Head of caudate nucleus (tissue), 42 donors: ENCODE results near the gene ERP44.

Experiments
- DNase-seq, 42 donors: peaks; one replicate each; pipeline versions ENCODE4 v3.0.0 to v3.0.0-alpha.2; 2020 to 2021; ENCODE audit warnings: mixed read lengths in 7 of 42
- intact Hi-C: fragments of 100-400 bp; cut with DNase I; formaldehyde crosslinking; loops from one replicate; pipeline ENCODE4 v1.15.0; 2022

ERP44 gene

DNA sequence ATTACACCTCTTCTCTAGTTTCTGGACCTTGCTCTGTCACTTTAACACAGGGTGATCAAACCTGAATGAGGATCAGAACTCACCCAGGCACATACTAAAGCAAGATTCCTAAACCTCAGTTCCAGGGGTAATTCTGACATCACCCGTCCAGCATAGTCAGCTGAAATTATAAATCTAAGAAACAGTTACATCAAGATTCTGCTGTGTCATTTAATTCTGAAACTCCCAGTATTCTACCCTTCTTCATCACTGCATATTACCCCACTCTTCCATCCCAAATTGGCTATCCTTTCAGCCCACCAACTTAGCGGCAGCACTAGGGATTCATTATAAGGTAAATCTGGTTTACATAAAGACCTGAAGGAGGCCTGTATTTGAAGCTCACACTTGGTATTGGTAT lies 128.3 kb downstream of the ERP44 start:
- no peak for DNase-seq
- intact Hi-C loops = no loop called here

DNA sequence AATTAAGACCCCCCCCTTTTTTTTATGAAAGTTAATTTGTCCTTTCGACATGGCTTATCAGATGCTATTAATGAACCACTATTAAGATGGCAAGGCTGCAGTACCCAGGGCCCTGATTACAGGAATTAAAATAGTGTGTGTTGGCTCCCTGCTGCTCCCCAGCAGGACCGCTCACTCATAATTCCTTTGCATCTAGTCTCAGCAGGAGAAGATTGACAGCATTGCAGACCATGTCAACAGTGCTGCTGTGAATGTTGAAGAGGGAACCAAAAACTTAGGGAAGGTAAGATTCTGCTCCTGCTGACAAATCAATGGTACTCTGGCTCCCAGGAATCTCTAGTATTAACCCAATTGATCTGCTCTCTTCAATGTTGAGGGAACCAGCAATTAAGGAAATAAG lies 131.3 kb downstream of the ERP44 start:
- no peak for DNase-seq
- intact Hi-C loops = no loop called here

DNA sequence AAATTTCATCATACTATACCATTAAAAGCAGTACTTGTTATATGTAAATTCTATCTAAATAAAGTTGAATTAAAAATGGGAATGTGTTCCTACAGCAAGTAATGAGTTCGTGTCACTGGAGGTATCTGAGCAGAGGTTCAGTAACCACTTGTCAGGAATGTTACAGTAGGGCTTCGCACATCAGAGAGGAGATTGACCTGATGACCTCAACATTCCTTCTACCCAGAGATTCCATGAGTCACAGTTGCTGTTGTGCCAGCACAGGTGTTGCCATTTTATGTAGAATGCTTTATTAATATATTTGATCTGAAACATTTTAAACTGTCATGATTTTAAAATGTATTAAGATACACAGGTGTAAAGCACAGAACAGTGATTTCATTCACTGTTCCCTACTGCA lies 132.1 kb downstream of the ERP44 start:
- intact Hi-C loops = no loop called here
- DNase-seq = no peak

DNA sequence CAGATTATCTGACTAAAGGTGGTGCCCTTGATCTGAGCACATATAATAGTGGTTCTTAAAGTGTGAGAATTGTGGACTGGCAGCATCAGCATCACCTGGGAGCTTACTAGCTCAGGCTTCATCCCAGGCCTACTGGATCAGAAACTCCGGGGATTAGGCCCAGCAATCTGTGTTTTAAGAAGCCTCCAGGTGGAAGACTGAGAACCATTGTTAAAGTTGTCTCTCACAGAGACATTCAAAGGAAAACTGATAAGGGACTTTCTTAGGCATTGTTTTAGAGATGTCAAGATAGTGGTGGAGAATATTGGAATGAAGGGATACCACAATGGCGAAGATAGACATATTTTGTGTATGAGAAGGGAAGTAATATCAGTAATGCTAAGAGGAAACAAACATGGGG lies 132.8 kb downstream of the ERP44 start:
- intact Hi-C loops = no loop called here
- DNase-seq = no peak

DNA sequence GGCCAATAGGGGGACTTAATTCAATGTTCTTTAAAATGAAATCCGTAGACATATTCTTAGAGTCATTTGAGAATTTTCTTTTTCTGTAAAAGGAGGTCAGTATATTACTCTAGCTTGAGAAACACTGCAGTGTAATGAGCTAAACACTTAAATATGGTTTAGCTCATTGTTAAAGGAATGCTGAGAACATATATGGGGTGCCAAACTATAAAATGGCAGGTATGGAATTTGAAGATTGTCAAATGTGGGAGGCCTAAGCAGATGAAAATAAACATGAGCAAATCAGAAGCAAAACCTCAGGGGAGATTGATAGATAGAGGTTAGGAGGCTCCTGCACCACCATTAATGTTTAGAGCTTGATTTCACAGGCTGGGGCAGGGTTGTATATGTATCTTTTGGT lies 134.5 kb downstream of the ERP44 start:
- no peak for DNase-seq
- intact Hi-C loops = no loop called here

DNA sequence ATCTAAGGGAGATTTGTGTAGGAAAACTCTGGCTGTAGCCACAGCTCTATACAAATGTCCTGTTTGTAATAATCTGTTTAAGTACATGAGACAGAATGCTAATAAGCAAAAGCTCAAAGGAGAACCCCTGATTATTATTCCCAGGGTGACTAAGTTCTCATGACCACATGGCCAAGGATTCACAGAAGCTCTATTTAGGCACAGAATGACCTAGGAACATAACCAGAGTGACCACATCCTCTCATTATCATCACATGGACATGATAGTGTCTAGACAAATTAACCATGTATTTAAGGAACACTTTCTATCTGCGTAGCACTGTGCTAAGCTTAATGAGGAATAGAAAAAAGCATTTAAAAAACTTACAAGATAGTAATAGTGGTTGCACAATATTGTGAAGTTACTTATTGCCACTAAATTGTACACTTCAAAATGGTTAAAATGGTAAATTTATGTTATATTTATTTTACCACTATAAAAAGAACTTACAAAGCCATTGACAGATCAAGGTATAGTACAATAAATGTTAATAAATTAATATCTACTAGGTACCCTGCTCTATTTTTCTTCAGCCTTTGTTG lies 136.0 kb downstream of the ERP44 start:
- intact Hi-C loops = no loop called here
- DNase-seq = peak in 2 of 42 donors; percentile 5 to 10

DNA sequence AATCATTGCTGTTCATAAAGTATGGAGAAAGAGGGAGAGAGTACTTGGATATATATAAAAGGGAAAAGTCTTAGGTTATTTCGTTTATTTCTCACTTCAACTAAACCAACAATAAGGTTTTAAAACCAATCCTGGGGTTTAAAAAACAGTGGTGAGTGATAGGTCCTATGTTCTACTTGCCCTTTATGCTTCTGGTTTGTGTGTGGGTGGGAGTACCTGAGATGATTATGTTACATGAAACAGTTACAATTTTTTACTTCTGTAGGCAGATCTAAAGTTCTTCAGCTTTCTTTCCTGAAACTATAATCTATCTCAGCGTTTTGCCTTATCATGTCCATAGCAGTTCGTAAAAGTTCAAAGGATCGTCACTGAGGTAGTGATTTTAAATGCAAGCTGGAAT lies 143.2 kb downstream of the ERP44 start:
- DNase-seq = no peak
- intact Hi-C loops = no loop called here

DNA sequence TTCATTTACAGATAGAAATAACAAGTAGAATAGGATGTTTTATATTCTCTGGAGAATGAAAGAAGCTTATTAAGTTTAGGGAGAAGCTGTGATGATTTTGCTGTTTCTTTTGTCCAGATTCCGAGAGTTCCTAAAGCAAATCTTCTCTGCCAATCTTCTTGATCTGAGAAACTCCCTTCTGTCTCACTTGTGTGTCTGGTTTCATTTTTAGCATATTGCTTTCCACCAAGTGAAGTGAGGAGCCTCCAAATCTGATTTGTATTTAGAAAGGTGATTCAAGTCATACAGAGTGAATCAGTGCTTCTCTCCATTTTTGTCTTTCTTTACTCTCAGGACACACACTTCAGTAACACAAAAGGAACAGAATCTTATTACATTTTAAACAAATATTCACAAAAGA lies 144.0 kb downstream of the ERP44 start:
- intact Hi-C loops = no loop called here
- DNase-seq = no peak

DNA sequence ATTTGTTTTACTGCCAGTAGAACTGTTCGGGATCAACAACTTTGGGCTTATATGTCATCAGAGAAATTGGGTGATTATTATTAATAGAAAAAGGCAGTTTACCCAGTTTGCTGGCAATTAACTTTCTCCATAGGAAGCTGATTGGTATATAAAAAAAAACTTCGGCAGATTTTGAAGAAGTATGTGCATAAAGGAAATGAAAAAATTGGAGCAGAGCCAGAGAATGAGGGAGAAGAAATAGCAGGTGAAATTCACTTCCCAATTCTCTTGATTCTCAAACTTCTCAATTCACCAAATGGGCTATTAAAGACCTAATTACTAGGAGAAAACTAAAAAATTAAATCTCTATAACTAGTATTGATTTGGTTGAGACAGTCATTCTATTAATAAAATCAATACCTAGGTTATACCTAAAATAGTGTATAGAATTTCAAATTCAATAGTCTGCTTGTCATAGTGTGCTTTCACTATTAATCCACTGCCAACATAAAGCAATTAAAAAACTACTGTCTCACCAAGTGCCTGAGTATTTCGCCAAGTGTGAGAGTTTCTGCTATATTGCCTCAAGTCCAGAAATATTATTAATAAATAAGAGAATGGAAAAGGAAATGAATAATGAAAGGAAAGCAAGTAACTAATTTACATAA lies 144.8 kb downstream of the ERP44 start:
- DNase-seq = no peak
- intact Hi-C loops = no loop called here

DNA sequence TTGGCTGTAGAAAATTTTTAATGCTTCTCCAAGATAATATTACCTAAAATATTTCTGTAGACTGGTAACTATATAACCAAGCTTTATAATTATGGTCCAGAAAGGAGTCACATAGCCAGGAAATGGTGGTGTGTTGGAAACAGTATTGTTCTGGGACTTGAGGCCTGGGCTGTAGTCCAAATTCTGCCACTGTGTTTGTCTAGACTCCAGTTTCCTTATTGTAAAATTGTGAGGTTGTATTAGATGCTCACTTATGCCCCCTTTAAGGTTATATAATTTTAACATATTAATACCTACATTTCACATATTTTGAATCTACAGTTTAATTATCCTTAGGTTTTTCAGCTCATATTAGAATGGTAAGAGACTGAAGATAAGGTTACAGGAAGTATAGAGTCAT lies 149.9 kb downstream of the ERP44 start:
- intact Hi-C loops = no loop called here
- DNase-seq = no peak

DNA sequence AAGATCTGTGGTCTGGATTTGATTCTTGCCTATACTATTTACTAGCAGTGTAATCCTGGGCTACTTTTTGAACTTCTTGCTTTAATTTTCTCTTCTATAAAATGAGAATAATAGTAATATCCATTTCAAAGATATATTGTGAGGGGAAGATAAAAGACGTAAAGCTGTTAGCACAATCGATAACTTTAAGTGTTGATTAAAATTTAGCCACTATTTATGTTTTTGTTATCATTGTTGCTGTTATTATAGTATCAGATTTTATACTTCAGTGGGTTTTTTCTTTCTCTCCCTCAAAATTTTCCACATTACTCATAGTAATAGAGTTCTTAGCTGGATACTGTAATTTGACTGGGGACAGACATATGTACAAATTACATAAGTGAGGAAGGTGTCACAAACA lies 150.3 kb downstream of the ERP44 start:
- intact Hi-C loops = no loop called here

DNA sequence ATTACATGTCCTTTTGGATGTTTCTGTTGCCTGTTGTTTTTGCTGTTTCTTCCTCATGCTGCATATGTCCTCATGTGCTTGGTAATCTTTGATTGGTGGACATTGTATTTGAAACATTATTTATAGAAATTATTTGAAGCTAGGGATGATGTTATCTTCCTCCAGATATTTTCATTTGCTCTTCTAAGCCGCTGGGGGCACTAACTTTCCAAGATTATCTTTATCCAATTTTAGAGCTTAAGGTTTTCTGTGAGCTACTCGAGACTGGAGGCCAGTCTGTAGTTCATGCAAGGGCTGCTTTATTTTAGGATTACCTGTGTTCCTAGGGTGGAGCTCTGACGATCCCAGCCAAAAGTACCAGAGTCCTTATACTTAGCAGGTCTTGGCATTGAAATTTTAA lies 151.4 kb downstream of the ERP44 start:
- DNase-seq = no peak
- intact Hi-C loops = no loop called here

More for the DNA sequence above, 150.3 kb downstream of the ERP44 start:
- no peak for DNase-seq

DNA sequence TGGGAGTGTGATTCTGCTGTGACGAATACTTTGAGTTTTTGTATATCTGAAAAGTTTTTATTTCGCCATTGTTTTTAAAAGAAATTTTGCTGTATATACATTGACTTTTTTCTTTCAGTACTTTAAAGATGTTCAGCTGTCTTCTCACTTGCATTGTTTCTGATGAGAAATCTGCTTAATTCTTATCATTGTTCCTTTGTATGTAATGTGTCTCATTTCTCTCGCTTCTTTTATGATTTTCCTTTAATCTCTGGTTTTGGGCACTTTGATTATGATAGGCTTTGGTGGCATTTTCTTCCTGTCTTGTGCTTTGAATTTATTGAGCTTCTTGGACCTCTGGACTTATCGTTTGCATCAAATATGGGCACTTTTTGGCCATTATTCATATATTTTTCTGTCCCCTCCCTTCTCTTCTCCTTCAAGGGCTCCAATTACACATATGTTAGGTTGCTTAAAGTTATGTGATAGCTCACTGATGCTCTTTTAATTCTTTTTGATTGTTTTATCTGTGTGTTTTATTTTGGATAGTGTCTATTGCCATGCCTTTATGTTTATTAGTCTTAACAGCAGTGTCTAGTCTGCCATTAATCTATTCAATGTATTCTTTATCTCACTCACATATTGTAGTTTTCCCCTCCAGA lies 161.7 kb downstream of the ERP44 start:
- no peak for DNase-seq
- intact Hi-C loops = no loop called here

DNA sequence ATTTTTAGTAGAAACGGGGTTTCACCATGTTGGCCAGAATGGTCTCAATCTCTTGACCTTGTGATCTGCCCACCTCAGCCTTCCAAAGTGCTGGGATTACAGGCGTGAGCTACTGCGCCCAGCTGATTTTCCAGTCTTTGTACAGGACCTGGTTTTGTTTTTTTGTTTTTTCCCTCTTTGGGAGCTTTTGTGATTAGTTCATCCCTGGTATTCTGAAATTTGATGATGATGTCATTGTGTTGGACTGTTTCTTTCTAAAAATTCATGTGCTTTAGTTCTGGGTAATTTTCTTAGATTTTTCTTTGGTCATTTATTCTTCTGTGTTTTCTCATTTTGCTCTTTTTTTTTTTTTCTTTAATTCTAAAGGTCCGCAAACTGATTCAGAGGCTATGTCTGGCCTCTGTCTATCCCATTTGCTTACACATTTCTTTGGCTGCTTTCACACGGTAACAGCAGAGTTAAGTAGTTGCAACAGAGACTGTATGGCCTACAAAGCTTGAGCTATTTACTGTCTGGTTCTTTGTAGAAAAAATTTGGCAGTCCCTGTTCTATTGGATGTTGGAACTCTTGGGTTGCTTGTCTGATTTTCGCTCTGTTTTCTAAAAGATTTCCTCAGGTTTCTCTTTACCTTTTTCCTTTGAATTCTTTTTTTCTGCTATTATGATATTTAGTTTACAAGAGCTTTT lies 167.5 kb downstream of the ERP44 start:
- no peak for DNase-seq
- intact Hi-C loops = no loop called here

DNA sequence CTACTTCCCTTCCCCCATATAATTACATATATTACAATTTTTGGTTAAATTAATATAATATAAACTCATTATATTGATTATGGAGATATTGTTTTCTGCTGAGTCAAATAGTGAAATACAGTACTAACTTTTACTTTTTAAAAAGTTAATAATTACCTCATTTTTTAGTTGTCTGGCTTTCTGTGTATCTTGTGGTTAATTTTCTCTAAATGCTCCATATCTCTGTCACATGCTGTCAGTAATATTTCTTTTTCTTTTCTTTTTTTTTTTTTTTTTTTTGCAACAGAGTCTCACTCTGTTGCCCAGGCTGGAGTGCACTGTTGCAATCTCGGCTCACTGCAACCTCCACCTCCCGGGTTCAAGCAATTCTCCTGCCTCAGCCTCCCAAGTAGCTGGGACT lies 169.1 kb downstream of the ERP44 start:
- intact Hi-C loops = no loop called here
- no peak for DNase-seq
